ENCODE results near the gene TRAFD1. TPM values are rescaled to one million over a fixed set of nuclear protein-coding genes. Genes with fewer than 3 reads are reported as not detected.

Gene TRAFD1
- total and polyA plus RNA-seq, 2 donors (not counting 3 experiments of a cell fraction or from before 2014, with no cell fraction given): 20.3 to 24.9 TPM

GRCh38 chr12:112148031-112148513 lies 22.7 kb downstream of the TRAFD1 start:
- no peaks in the 10 kb centered on the region for H3K79me2 ChIP-seq (ENCODE audit: control insufficient read depth, insufficient read depth, low read length)
- ChIA-PET POLR2A (no interaction called here), CTCF (no interaction called here)
- dilution Hi-C loops (cut with MboI; ENCODE audit: extremely low pct_ligation_motif_present, low sequenced_read_pairs): no loop called here
- no peak overlapping the region for H2AFZ ChIP-seq (ENCODE audit: low read depth, low read length)
- H3K4me2 ChIP-seq (ENCODE audit: insufficient read depth, low read length): no peak overlapping the region
- DNase-seq (ENCODE audit: low read depth, low spot score) (no peak), FAIRE-seq (no peak)
- no peaks in the 10 kb centered on the region for H3K9me3 ChIP-seq (replicated peaks; ENCODE audit: control insufficient read depth, insufficient read depth, low read length)
- H3K27me3 ChIP-seq (ENCODE audit: control insufficient read depth in 2 of 2, insufficient read depth in 2 of 2, low read length in 2 of 2): no peaks in the 10 kb centered on the region
- H3K36me3 ChIP-seq (ENCODE audit: control insufficient read depth in 2 of 2, extremely low read depth in 1 of 2, insufficient read depth in 2 of 2, low read length in 2 of 2): peaks cover 16 to 24% of the 10 kb centered on the region in 2 experiments
- no peak overlapping the region for H3K4me3 ChIP-seq (replicated peaks in 1 of 3; ENCODE audit: insufficient read depth in 1 of 3, low read depth in 1 of 3, low read length in 3 of 3)
- TF ChIP-seq POLR2AphosphoS5 (IDR thresholded peaks at IDR 0.05; ENCODE audit: insufficient read depth, low read depth, low read length): no peak
- TF ChIP-seq GATA2 (IDR thresholded peaks at IDR 0.05; ENCODE audit: insufficient read depth, insufficient read length, low read depth, low read length): no peak
- no peak for TF ChIP-seq FOS (IDR thresholded peaks at IDR 0.05; ENCODE audit: borderline replicate concordance, insufficient read depth, low read length)
- TF ChIP-seq MAX (IDR thresholded peaks at IDR 0.05; ENCODE audit: insufficient read depth, insufficient read length): no peak
- no peak for TF ChIP-seq POLR2A (IDR thresholded peaks at IDR 0.05; ENCODE audit: low read depth, low read length)
- TF ChIP-seq EZH2 (IDR thresholded peaks at IDR 0.05; ENCODE audit: borderline replicate concordance, low read depth, low read length, severe bottlenecking): no peak
- no peak for TF ChIP-seq MYC (IDR thresholded peaks at IDR 0.05; ENCODE audit: low read depth, low read length)
- TF ChIP-seq CTCF (IDR thresholded peaks at IDR 0.05; ENCODE audit: extremely low read depth in 1 of 2, insufficient read depth in 1 of 2, low read depth in 1 of 2, low read length in 2 of 2): no peak
- TF ChIP-seq JUN (IDR thresholded peaks at IDR 0.05; ENCODE audit: borderline replicate concordance, insufficient read depth, insufficient read length, low read depth): no peak
- no peaks in the 10 kb centered on the region for H4K20me1 ChIP-seq (replicated peaks; ENCODE audit: control insufficient read depth, extremely low read depth, insufficient read depth, low read length)
- intact Hi-C loops (cut with micrococcal nuclease): no loop called here
- peaks cover 5% of the 10 kb centered on the region for H3K4me1 ChIP-seq (ENCODE audit: control insufficient read depth, extremely low read depth, insufficient read depth, low read length)
- no TSS peak for BruUV-seq (replicated peaks)
- no peaks in the 10 kb centered on the region for H3K9me1 ChIP-seq (replicated peaks; ENCODE audit: control insufficient read depth, extremely low read depth, insufficient read depth, low read length)
- H3K27ac ChIP-seq (ENCODE audit: insufficient read depth, low read depth, low read length): no peak overlapping the region
- no peak overlapping the region for H3K9ac ChIP-seq (replicated peaks; ENCODE audit: extremely low read depth, insufficient read depth, low read length)
